GM21825 (cell line): ENCODE measurements around the gene TBC1D28.
"Not testable (repeated sequence)": the region's sequence is repeated elsewhere in the genome, so short reads cannot be mapped to it uniquely, and the experiment has no call there.

Experiments used
- ATAC-seq: cut with Tn5 transposase; IDR thresholded peaks from one replicate; pipeline ENCODE4 v1.9.1; 2021; ENCODE audit warnings: mild to moderate bottlenecking, moderate library complexity; ENCODE audit not compliant: unreplicated experiment

Gene TBC1D28

GRCh38 chr17:18617613-18618012 is 26.6 kb downstream of the TBC1D28 start:
- not testable (repeated sequence) for ATAC-seq

GRCh38 chr17:18613016-18613415 is 31.2 kb downstream of the TBC1D28 start:
- not testable (repeated sequence) for ATAC-seq

GRCh38 chr17:18593138-18593537 is 51.1 kb downstream of the TBC1D28 start:
- not testable (repeated sequence) for ATAC-seq
